ENCODE results near the gene REM2.

DNA sequence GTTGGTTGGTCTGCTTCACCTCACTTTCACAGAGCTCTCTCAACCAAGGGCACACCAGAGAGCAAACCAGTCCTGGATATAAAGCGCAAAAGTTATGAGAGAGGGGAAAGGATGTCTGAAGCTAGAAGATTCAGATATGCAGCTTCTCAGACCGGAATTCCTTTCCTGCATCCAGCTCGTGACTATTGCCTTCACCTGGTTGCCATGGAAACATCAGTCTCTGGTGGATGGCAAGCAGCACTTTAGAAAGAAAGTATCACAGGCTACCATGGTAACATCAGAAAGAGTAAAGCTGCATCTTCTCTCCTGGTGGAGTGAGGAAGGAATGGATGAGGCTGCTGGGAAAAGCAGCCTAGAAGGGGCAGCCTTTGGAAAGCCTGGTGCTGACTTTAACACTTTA, 13.7 kb downstream of the REM2 start:
- TF ChIP-seq POLR2A (IDR thresholded peaks at IDR 0.05): no peak
- TF ChIP-seq EP300 (IDR thresholded peaks at IDR 0.05): no peak
- TF ChIP-seq, protein P1, sequence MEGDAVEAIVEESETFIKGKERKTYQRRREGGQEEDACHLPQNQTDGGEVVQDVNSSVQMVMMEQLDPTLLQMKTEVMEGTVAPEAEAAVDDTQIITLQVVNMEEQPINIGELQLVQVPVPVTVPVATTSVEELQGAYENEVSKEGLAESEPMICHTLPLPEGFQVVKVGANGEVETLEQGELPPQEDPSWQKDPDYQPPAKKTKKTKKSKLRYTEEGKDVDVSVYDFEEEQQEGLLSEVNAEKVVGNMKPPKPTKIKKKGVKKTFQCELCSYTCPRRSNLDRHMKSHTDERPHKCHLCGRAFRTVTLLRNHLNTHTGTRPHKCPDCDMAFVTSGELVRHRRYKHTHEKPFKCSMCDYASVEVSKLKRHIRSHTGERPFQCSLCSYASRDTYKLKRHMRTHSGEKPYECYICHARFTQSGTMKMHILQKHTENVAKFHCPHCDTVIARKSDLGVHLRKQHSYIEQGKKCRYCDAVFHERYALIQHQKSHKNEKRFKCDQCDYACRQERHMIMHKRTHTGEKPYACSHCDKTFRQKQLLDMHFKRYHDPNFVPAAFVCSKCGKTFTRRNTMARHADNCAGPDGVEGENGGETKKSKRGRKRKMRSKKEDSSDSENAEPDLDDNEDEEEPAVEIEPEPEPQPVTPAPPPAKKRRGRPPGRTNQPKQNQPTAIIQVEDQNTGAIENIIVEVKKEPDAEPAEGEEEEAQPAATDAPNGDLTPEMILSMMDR (IDR thresholded peaks at IDR 0.05): no peak
